OCI-LY3 (cell line): Measurements from ENCODE around the gene CCNB1IP1.

Experiments
- EZH2phosphoT487 ChIP-seq: fragments of 200-600 bp; shearing (Covaris generic); IDR thresholded peaks from 2 replicates; pipeline ENCODE4 v1.6.1; 2018; ENCODE audit warnings: antibody characterized with exemption, mixed run types, low read depth
- TF ChIP-seq, protein P1 (sequence below): fragments of 200-600, 300-600 bp; sonication (generic); IDR thresholded peaks from 2 replicates; pipeline ENCODE4 v1.5.1; 2014; ENCODE audit warnings: antibody characterized with exemption, low read length, low read depth

DNA sequence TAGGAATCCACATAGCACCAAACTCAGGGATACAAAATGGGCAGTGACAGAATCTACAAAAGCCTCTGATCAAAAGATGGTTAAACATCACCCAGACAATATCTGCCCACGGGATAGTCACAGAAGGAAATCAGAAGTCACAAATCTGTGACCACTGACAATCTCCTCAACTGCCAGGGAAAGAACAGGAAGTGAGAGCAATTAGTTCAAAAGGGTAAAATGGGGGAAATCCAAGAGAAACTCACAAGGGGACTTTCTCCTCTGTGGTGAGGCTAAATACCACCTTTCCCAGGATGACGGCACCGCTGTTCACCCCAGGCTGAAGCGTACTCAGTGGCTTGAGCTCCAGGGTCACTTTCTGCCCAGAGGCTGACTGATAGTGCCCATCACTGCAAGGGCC is 38.0 kb downstream of the CCNB1IP1 start:
- TF ChIP-seq EZH2phosphoT487 = no peak
- TF ChIP-seq, protein P1, sequence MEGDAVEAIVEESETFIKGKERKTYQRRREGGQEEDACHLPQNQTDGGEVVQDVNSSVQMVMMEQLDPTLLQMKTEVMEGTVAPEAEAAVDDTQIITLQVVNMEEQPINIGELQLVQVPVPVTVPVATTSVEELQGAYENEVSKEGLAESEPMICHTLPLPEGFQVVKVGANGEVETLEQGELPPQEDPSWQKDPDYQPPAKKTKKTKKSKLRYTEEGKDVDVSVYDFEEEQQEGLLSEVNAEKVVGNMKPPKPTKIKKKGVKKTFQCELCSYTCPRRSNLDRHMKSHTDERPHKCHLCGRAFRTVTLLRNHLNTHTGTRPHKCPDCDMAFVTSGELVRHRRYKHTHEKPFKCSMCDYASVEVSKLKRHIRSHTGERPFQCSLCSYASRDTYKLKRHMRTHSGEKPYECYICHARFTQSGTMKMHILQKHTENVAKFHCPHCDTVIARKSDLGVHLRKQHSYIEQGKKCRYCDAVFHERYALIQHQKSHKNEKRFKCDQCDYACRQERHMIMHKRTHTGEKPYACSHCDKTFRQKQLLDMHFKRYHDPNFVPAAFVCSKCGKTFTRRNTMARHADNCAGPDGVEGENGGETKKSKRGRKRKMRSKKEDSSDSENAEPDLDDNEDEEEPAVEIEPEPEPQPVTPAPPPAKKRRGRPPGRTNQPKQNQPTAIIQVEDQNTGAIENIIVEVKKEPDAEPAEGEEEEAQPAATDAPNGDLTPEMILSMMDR = no peak
